ENCODE measurements around the gene ACP7.
A peak's percentile ranks its signal among the peaks of the same experiment; 100 is the strongest.
"Not testable (repeated sequence)": the region's sequence is repeated elsewhere in the genome, so short reads cannot be mapped to it uniquely, and the experiment has no call there.

Gene ACP7, protein sequence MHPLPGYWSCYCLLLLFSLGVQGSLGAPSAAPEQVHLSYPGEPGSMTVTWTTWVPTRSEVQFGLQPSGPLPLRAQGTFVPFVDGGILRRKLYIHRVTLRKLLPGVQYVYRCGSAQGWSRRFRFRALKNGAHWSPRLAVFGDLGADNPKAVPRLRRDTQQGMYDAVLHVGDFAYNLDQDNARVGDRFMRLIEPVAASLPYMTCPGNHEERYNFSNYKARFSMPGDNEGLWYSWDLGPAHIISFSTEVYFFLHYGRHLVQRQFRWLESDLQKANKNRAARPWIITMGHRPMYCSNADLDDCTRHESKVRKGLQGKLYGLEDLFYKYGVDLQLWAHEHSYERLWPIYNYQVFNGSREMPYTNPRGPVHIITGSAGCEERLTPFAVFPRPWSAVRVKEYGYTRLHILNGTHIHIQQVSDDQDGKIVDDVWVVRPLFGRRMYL

DNA sequence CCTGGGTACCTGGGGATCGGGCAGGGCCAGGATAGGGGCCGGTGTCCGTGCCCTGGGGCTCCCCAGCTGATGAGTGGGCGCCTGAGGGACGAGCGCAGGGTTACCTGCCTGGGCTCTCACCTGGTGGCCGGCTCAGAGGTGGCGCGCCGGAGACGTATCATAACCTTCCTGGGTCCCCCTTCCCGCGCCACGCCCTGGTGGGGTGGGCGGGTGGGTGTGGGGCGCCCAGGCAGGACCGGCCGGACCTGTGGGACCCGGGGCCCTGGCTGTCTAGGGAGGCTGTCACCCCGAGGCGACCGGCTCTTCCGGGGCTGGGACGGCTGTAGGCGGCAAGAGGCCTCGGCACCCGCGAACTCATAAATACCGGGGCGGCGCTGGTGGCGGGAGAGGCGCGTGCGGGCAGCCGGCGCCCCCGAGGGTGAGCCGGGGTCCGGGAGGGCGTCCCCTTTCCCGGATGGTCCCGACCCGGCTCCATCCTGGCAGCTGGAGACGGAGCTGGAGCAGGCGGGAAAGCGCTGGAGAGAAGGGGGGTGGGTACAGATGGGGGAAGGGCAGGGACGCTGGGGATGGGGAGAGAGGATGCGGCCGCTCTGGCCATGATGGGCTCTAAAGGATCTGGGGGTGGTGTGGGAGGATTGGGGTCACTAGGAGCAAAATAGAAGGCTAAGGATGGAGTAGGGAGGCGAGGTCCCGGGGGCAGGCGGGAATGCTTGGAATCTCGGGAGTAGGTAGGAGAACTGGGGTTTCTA, at the start of gene ACP7:
Gene ACP7 (plus strand): TSS at position 386 of the 749 bp plus-strand sequence. CDS start 902 bp downstream, outside the sequence.
- DNase-seq = no peak

DNA sequence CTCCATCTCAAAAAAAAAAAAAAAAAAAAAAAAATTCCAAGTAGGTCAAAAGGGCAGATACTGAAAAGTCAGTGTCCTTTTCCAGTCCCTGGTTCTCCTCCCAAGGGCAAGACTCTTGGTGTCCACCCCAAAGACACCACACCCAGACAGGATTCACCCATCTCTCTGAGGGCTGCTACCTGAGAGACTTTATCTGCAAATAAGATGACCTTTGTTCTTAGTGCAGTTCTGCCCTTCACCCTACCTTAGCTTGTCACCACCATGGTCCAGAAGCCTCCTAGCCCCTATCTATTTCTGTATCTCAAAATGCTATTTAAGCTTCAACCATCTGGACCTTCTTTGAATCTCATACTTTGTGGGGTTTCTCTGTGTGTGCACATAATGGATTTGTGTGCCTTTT, 47.6 kb upstream of the ACP7 start:
- DNase-seq = no peak

DNA sequence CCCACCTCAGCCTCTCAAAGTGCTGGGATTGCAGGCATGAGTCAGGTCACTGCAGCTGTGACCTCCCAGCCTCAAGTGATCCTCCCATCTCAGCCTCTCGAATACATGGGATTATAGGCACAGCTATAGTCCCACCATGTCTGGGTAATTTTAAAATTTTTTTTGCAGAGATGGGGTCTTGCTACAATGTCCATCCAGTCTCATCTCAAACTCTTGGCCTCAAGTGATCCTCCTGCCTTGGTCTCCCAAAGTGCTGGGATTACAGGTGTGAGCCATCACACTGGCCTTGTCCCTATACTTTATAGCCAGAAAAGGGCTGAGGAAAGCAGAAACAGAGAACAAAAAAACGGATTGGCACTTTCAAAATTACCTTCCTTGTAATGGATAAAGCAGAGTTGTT, 47.0 kb upstream of the ACP7 start:
- no peak for DNase-seq

DNA sequence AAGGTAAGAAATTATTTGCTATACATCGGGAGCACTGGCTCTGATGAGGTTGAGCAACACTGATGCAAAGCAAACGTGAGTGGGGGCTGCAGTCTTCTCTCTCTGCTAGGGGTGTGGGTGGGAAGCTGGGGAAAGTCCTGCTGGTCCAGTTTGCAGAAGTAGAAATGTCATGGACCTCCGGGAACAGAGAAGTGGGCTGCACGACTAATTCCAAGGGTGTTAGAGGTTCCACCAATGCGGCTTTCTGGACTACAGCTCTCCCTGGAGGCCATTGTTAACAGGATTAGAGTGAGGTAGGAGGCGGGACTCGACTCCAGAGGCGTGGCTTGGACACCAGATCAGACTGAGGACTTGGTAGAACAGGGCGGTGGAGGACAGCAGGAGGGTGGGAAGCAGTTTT, 46.1 kb upstream of the ACP7 start:
- no peak for DNase-seq

DNA sequence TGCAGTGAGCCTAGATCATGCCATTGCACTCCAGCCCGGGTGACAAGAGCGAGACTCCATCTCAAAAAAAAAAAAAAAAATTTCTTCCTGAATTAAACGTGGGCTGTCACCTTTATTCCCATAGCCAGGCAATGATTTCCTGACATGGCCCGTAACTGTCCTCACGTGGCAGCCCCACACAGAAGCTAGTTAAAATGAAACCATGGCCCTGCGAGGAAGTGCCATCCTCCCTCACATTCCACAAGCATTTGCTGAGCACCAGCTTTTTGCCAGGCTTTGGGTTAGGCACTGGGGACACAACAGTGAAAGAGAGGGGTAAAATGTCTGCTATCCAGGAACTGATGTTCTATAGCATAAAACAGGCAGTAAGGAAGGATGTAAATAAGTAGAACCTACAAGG, 38.7 kb upstream of the ACP7 start:
- DNase-seq = no peak

DNA sequence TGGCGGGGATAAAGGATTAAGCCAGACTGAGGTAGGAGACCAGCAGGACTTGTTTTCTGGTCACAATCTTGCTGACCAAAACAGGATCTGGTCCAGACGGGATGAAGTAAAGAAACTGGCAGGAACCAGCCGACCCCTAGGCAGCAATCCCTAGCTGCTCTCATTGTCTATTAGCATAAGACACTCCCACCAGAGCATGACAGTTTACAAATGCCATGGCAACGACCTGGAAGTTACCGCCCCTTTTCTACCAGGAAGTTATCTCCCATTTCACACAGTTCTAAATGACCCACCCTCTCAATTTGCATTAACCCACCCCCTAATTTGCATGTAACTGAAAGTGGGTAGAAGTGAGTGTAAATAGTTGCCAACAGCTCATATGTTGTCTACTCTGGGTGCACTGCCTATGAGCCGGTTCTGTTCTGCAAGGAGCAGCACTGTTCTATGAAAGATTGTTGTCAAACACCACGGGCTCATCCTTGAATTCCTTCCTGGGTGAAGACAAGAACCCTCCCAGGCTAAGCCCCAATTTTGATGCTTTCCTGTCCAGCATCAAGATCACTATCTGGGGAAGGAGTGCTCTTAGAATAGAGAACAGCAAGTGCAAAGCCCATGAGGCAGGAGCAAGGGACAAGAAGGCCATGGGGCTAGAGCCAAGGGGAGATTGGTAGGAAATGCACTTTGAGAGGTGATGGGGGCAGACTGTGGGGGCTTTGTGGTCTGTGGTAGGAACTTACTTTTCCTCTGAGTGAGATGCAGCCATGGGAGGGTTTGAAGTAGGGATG, 37.9 kb upstream of the ACP7 start:
- no peak for DNase-seq

DNA sequence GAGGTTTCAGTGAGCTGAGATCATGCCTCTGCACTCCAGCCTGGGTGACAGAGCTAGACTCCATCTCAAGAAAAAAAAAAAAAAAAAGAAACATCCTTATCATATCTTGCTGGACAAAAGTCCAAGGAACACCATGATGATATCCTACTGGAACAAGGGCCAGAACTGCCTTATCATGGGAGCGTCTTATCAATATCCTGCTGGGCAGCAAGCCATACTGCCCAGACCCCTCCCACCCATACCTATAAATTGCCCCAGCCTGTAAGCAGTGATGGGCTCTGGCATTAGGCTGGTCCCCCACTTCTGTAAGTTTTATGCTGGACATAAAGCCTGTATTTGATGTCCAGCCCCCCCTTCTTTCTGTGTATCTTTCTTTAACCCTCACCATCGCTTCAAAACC, 37.1 kb upstream of the ACP7 start:
- DNase-seq = no peak

DNA sequence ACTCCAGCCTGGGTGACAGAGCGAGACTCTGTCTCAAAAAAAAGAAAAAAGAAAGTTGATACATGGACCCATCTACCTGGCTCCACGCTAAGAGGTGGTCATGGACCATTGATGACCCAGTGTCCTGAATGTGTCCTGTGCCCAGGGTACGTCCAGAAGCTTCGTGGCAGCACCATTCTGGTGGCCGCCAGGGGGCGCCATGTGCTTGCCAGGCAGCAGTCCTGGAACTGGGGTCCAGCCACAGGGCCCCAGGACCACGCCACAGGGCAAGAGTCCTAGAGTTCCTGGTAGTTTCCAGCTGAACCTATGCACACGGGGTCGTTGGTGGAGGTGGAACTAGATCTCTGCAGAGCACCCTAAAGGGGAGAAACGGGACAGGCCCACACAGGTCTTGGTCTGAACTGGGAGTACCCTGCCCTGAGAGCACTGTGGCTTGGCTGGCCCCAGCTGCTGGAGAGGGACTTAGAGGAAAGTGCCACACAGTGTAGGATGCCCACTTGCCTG, 31.9 kb upstream of the ACP7 start:
- DNase-seq = peak; percentile 15 to 62 (median 46)

DNA sequence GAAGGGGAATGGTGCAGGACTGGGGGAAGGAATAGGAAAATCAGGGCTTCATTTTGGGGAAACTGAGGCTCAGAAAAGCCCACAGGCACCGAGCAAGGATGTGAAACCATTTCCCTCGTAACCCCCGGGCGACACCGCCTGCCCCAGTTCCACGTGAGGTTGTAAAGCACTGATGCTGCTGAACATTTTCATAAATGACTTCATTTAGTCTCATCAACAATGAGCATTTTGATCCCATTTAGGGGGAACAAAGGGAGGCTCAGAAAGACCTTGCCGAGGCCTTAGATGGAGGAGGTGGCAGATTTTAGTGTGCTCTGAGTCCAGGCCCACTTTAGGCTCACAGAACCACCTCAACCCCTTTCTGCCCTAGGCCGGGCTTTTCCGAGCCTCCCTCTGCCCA, 31.3 kb upstream of the ACP7 start:
- DNase-seq = no peak

DNA sequence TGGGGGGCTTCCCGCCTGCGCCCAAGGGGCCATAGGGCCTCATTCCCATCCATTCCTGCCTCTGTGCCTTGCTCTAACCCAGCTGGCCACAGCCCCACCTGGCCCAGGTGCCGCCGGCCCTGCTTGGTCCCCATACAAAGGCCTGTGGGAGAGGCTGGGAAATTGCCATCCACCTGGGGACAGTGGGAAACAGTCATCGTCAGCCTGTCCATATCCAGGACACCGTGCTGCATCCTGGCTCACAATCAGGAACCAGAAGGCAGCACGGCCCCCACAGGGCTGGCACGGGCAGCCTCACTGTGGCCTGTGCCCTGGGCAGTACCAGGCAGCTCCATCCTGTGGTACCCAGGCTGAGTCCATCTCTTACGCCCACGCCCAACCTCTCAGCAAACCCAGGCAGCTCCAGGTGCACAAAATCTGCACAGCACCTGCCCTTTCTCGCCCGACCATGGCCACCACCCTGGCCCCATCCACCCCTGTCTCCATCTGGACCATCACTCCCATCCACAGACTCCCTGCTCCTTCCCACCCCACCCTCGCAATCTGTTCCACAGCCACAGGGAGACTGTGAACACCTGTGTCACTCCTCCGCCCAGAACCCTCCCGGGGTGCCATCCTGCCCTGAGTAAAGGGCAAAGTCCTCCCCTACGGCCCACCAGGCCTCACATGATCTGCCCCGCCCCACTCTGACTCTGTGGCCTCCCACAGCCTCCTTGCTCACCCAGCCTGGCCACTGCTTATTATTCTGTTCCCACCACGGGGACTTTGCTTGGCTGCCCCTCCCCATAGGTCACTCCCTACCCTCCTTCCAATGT, 30.7 kb upstream of the ACP7 start:
- DNase-seq = no peak

DNA sequence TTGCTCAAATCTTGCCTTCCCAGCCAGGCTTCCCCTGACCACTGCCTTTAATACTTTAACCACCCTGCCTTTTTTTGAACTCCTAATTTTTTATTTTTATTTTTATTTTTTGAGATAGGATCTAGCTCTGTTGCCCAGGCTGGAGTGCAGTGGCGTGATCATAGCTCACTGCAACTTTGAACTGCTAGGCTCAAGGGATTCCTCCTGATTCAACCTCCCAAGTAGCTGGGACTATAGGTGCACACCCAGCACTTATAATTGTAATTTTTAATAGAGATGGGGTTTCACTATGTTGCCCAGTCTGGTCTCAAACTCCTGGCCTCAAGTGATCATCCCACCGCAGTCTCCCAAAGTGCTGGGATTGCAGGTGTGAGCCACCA, 30.1 kb upstream of the ACP7 start:
- no peak for DNase-seq

DNA sequence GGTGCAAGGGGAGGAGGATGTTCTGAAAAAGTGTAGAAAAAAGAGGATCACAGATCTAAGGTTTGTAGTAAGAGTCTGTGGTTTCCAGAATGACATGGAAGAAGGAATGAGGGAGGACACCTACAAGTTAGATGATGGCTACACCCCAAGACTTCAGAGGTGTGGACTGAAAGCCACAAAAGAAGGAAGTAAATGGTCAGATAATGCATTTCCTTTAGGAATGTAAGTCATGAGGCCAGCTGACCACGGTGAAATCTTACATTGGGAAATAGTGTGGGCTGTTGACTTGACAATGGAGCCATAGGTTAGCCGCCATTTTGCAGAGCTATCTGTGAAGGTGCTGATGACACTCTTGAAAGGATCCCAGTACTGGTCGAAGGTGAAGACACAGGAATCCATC, 26.6 kb upstream of the ACP7 start:
- DNase-seq = no peak

DNA sequence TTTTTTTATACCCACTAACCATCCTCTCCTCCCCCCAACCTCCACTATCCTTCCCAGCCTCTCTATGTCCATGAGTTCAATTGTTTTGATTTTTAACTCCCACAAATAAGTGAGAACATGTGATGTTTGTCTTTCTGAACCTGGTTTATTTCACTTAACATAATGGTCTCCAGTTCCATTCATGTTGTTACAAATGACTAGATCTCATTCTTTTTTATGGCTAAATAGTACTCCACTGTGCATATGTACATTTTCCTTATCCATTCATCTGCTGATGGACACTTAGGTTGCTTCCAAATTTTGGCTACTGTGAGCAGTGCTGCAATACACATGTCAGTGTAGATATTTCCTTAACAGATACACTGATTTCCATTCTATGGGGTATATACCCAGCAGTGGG, 24.9 kb upstream of the ACP7 start:
- DNase-seq = no peak

DNA sequence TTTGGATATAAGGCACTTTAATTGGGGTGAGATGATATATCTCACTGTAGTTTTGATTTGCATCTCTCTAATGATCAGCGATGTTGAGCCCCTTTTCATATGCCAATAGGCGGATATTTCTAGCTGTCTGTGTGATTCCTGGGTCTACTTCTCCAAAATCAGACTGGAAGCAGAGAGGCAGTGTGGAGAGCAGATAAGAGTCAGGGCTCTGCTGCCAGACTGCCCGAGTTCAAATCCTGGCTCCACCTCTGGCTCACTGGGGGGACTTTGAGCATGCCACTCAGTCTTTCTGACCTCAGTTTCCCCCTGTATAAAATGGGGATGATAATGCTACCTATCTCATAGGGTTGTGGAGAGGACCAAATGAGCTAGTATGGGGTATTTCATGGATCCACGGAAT, 24.0 kb upstream of the ACP7 start:
- no peak for DNase-seq

DNA sequence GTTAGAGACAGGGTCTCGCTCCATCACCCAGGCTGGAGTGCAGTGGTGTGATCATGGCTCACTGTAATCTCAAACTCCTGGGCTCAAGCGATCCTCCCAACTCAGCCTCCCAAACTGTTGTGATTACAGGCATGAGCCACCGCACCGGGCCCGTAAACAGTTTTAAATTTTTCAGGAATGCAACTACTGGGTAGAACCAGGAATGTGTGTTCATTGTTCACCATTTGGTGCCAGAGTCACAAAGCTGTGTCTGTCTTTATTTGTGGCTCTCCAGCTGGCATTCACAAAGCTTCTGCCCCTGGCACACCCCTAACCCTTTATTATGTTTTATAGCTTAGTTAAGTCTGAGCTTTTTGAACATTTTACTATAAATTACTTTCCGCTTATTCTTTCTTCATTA, 19.8 kb upstream of the ACP7 start:
- DNase-seq = no peak

DNA sequence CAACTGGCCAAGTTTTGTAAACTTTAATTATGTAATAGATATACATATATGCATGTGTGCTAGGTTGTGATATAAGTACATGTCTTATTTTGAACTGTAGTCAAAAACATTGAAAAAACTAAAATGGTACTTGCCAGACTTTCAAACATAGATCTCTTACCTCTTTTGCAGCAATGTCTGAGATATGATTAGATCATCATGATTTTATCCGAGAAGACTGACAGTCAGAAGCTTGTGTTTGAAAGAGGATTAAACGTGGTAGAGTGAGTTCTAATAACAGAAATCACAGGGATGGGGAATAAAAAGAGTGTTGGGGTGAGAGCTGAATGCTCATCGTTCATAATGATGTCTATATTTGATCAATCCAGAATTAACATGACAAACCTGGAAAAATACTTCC, 18.2 kb upstream of the ACP7 start:
- DNase-seq = no peak

DNA sequence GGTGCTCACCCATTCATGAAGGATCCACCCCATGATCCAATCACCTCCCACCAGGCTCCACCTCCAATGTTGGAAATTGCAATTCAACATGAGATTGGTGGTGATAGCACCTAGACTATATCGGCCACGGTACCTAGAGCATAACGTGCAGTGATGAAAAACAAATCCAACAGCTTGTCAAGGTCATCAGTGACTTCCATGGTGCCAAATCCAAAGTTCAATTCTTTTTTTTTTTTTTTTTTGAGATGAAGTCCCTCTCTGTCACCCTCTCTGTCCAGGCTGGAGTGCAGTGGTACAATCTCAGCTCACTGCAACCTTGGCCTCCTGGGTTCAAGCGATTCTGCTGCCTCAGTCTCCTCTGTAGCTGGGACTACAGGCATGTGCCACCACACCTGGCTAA, 17.1 kb upstream of the ACP7 start:
- no peak for DNase-seq

DNA sequence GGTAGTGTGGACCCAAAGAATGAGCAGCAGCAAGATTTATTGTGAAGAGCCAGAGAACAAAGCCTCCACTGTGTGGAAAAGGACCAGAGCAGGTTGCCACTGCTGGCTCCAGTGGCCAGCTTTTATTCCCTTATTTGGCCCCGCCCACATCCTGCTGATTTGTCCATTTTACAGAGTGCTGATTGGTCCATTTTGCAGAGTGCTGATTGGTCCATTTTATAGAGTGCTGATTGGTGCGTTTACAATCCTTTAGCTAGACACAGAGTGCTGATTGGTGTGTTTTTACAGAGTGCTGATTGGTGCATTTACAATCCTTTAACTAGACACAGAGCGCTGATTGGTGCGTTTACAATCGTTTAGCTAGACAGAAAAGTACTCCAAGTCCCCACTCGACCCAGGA, 15.9 kb upstream of the ACP7 start:
- not testable (repeated sequence) for DNase-seq

DNA sequence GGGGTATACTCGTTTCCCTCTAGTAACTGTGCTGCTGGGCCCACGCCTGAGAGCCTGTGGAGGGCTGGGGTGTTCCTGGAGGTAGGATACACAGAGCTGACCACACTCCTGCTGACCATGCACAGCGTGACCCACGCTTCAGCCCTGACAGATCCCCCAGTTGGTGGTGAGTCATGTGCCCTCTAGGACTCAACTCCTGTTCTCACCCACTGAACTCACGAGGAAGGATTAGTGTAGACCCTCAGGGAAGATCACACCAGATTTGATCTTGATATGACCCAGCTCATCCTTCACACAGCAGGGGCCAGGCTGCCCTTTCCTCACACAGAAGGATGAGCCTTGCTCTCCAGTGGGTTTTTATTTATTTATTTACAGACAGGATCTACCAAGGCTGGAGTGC, 13.3 kb upstream of the ACP7 start:
- DNase-seq = no peak

DNA sequence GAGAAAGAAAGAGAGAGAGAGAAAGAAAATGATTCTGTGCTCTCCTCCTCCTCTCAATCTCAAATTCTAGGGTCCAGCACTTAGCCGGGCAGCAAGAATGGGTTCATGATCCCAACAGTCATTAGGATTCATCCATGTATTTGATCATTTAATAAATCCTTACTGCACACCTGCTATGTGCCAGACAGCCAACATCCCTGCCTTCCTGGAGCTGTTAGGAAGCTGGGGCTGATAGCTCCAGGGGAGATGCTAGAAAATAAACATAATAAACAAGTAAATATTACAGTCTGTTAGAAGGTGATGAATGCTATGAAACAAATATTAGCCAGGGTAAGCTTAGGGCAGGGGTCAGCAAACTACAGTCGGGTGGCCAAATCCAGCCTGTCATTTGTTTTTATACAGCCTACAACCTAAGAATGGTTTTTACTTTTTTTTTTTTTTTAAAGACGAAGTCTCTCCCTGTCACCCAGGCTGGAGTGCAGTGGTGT, 9.9 kb upstream of the ACP7 start:
- DNase-seq = no peak

DNA sequence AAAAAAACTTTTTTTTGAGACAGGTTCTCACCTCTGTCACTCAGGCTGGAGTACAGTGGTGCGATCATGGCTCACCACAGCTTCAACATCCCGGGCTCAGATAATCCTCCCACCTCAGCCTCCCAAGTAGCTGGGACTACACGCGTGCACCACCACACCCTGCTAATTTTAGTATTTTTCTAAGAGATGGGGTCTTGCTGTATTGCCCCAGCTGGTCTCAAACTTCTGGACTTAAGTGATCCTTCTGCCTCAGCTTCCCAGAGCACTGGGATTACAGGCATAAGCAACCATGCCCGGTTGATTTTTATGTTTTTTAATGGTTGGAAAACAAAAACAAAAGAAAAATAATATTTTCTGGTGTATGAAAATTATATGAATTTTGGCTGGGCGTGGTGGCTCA, 9.2 kb upstream of the ACP7 start:
- no peak for DNase-seq

DNA sequence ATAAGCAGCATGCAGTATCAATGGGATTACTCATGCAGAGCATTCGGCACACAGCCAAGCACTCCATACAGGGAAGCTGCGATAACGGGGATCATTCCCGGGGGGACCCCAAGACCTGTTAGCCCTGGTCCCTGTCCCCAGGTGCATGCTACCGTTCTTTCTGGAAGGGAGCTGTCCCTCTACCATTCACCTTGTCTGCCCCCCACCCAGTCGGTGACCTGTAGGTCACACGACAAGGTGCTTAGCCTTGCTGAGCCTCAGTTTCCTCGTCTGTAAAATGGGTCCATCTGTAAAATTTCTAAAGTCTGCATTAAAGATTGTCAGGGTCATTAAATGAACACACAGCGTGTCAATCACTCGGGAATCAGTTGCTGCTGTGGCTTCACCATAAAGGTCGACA, 6.8 kb upstream of the ACP7 start:
- no peak for DNase-seq
